HG03060 (cell line): ENCODE data around the gene SAXO2.
"Not testable (repeated sequence)": the region's sequence is repeated elsewhere in the genome, so short reads cannot be mapped to it uniquely, and the experiment has no call there.

Experiments
- ATAC-seq: cut with Tn5 transposase; IDR thresholded peaks from one replicate; pipeline ENCODE4 v1.9.1; 2021; ENCODE audit warnings: low read depth, moderate number of reproducible peaks; ENCODE audit not compliant: unreplicated experiment

The SAXO2 gene, protein sequence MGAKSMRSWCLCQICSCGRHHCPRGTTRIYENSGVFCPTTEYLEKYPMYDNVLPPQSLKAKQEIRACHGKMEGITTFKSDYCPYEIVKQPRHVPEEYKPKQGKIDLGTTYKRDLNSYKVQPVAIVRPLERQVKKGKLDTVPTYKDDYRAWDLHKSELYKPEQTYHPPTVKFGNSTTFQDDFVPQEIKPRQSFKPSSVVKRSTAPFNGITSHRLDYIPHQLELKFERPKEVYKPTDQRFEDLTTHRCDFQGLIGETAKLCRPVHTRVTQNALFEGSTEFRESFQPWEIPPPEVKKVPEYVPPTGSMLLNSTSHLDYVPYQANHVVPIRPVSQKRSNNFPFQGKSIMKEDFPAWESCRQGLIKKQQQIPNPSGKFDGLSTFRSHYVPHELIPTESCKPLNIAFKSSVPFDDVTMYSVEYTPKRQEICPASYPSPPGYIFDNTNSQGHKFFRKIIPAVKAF

GRCh38 chr15:82262422-82263026 lies at the start of gene SAXO2, which contains the start of gene EFL1:
SAXO2 (plus strand) TSS chr15:82262818; CDS start chr15:82262880, 62 bp downstream.
EFL1 (minus strand) TSS chr15:82262734; CDS start chr15:82261778, 956 bp downstream.
- peak; percentile 55 for ATAC-seq

GRCh38 chr15:82216092-82216491 lies 46.5 kb upstream of the SAXO2 start:
- not testable (repeated sequence) for ATAC-seq

GRCh38 chr15:82221535-82221934 lies 41.1 kb upstream of the SAXO2 start:
- ATAC-seq = not testable (repeated sequence)

GRCh38 chr15:82228750-82229149 lies 33.9 kb upstream of the SAXO2 start:
- no peak for ATAC-seq

DNA sequence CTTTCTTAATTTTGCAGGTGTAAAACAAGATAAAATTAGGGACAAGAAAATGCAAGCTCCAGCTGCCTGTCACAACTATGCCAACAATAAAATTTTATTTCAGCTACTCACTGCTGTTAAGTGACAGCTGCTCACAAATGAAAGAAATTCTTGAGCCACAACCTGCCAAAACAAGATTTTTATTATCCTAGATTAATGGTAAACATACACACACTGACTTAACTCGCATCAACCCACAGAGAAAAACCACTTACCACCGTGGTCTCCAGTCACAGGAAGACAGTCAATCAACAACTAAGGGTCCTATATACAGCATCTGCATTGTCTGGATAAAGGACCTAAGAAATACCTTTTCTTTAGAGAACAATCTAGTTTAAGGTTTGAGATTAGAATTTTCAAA lies 31.4 kb upstream of the SAXO2 start:
- no peak for ATAC-seq

DNA sequence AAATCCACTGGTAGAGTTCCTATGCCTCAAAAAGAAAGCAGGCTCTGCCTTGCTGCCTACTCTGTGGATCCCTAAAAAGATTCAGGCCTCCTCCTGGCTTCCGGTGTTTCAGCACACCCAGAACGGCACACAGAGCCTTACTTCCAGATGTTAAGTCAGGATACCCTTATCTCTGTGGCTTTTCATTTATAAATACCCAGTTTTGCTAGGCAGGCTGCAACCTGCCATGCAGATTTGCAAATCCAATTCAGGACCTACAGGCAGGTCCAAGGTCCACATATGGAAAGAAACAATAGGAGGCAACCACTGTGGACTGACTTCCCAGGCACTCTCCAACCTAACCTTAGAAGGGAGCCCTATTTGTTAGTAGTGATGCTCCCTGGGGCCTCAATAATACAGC lies 30.8 kb upstream of the SAXO2 start:
- ATAC-seq = no peak

GRCh38 chr15:82237944-82238534 lies 24.6 kb upstream of the SAXO2 start:
- ATAC-seq = not testable (repeated sequence)

- ATAC-seq = no peak
These were observed 22.8 kb upstream of the SAXO2 start for GRCh38 chr15:82239685-82240391.

DNA sequence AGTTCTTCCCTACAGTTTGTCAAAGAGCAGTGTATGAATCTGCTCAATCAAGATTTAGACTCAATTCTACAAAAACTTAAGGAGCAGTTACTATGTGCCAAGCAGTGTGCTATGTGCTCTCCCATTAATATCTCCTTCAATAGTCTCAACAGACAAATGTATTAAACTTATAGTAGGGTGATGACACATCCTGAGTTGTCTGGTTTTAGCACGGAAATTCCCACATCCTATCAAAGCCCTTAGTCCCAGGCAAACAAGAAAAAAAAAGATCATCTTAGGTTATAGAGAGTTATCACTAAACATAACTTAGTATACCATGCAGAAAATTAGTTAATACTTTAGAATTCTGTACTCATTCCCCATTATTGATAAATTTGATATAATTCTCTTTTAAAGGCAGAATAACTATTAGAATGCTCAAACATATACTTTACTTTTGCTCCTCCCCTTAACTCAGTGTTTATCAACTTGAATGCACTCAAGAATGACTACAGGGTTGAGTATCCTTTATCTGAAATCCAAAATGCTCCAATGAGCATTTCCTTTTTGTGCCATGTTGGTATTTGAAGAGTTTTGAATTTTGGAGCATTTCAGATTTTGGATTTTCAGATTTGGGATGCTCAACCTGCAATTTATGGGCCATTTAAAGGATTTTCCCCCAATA lies 20.6 kb upstream of the SAXO2 start:
- ATAC-seq = not testable (repeated sequence)

GRCh38 chr15:82243644-82244043 lies 19.0 kb upstream of the SAXO2 start:
- not testable (repeated sequence) for ATAC-seq

DNA sequence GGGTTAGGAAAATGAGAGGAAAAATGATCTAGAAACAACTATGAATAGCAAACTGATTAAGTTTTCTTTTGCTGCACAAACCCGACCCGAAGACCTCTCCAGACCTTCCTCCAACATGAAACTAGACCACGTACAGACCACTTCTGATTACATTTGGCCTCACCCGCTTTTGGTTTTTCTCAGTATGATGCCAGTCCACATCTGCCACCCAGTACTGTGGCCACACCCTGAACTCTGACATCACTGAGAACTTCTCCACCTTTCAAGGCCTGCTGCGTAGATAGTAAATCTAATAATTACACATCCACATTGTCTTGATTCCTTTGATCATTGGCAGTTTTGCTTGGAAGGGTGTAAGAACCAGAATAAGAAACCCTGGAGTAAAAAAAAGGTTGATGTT lies 16.7 kb upstream of the SAXO2 start:
- ATAC-seq = not testable (repeated sequence)

DNA sequence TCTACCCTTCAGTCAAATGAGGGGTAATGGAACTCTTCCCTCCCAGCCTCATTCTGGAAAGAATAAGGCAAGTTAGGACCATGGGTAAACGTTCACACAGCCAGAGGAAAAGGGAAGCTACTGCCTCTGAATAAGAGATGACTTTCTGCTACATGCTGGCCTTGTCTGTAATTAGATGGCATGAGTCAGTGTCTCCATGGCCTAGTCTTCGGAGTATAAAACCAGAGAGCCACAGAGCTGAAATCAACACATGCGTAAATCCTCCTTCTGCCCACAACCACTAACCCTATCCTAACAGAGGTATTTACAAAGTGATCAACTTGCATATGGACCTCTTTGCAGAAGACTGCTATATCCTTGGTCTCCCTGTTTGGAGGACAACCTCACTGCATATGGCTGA lies 14.4 kb upstream of the SAXO2 start:
- ATAC-seq = not testable (repeated sequence)

GRCh38 chr15:82261566-82262421 lies 824 bp upstream of the SAXO2 start:
- peak; percentile 15 for ATAC-seq

GRCh38 chr15:82263350-82263749 lies 732 bp downstream of the SAXO2 start:
- ATAC-seq = no peak

DNA sequence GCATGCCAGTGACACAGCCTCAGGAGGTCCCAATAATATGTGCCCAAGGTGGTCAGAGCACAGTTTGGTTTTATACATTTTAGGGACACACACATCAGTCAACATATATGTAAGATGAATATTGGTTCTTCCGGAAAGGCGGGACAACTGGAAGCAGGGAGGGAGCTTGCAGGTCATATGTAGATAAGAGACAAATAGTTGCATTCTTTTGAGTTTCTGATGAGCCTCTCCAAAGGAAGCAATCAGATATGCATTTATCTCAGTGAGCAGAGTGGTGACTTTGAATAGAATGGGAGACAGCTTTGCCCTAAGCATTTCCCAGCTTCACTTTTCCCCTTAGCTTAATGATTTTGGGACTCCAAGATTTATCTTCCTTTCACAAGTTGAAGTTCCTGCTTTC lies 4.5 kb downstream of the SAXO2 start:
- not testable (repeated sequence) for ATAC-seq

DNA sequence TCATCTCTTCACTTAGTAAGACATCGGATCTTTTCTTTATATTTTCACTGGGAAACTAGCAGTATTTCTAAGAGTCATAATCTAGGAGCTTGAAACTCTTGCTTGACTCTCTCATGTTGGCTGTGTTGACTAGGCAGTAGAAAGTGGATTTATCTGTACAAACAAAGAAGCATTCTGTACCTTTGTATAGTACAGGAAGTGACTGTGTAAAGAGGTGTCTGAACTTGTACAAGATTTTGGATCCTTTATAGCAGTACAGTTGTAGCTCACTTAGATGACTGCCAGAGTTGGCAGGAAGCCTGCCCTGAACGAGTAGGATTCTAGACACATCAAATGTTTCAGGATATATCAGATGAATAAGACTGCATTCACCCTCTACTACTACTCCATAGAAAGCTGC lies 5.8 kb downstream of the SAXO2 start:
- ATAC-seq = not testable (repeated sequence)

GRCh38 chr15:82272154-82272553 lies 9.5 kb downstream of the SAXO2 start:
- no peak for ATAC-seq

GRCh38 chr15:82275410-82275809 lies 12.8 kb downstream of the SAXO2 start:
- no peak for ATAC-seq

DNA sequence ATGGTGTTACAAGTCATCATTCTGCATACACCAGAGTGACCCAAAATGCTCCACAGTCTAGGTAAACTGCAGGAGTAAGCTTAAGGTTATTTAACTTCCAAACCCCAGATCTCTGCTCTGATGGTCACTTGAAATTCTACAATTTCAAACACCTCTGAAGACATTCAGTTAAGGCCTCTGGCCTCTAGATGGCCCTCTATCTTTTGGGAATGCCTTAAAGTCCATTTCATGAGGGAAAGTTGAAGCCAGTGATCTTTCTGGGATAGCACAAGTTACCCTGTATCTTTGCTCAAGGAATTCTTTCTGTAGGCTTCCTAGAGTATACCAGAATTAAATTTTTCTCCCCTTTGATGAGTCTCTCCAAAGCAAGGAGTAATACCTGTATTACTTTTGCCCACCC lies 18.7 kb downstream of the SAXO2 start:
- not testable (repeated sequence) for ATAC-seq
